Ascending aorta (tissue), 2 donors: ENCODE measurements around the gene BAD. TPM values are rescaled to one million over a fixed set of nuclear protein-coding genes. Genes with fewer than 3 reads are reported as not detected.

ENCODE experiments used
- DNase-seq, 2 donors: peaks; one replicate each; pipeline ENCODE4 v3.0.0-alpha.2; 2019; ENCODE audit warnings: low spot score in 2 of 2
- H3K27ac ChIP-seq, 2 donors: fragments of 200-600 bp; sonication (generic); one replicate each; pipeline ENCODE4 v1.5.1; 2016 to 2017; ENCODE audit warnings: mild to moderate bottlenecking in 1 of 2
- H3K27me3 ChIP-seq: fragments of 200-600 bp; sonication (generic); one replicate; pipeline ENCODE4 v1.5.1; 2017
- H3K36me3 ChIP-seq, 2 donors: fragments of 200-600 bp; sonication (generic); one replicate each; pipeline ENCODE4 v1.5.1; 2016
- H3K4me1 ChIP-seq, 2 donors: fragments of 200-600 bp; sonication (generic); one replicate each; pipeline ENCODE4 v1.5.1; 2016 to 2017; ENCODE audit warnings: mild to moderate bottlenecking in 1 of 2
- H3K4me3 ChIP-seq, 2 donors: fragments of 200-600 bp; sonication (generic); one replicate each; pipeline ENCODE4 v1.5.1; 2016 to 2017; ENCODE audit warnings: mild to moderate bottlenecking in 1 of 2
- H3K9me3 ChIP-seq, 2 donors: fragments of 200-600 bp; sonication (generic); one replicate each; pipeline ENCODE4 v1.5.1; 2016
- intact Hi-C: fragments of 100-400 bp; cut with DNase I; formaldehyde crosslinking; loops from one replicate; pipeline ENCODE4 v1.15.1; 2023
- total RNA-seq: library from RNA; depleted of rRNA; stranded (reverse); fragments of >200 nt; gene quantifications from one replicate; pipeline ENCODE4 v1.1.0, GENCODE V29; 2016
- TF ChIP-seq, protein P1 (sequence below), 3 experiments: fragments of 200-600 bp in 2 of 3; fragments of 450-650 bp in 1 of 3; sonication (generic) in 2 of 3; IDR thresholded peaks; one replicate each; pipeline ENCODE4 v1.5.1; 2016 to 2019; ENCODE audit warnings: antibody characterized with exemption in 3 of 3, mild to moderate bottlenecking in 1 of 3, moderate library complexity in 1 of 3

Gene BAD
- total RNA-seq, 1 donor from 2014 or later = 175 TPM

DNA sequence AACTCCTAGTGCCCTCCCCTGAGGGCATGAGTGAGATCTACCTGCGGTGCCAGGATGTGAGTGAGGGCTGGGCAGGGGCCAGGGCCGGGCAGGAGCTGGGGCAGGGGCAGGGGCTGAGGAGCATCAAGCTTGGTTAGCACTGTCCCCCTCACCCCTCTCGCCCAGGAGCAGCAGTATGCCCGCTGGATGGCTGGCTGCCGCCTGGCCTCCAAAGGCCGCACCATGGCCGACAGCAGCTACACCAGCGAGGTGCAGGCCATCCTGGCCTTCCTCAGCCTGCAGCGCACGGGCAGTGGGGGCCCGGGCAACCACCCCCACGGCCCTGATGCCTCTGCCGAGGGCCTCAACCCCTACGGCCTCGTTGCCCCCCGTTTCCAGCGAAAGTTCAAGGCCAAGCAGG, 64.2 kb downstream of the BAD start:
- no peak for DNase-seq
- intact Hi-C loops = no loop called here
- Histone ChIP-seq H3K4me1 (peaks cover 2 to 6% of the 10 kb centered on the region in 2 donors), H3K9me3 (no peaks in the 10 kb centered on the region), H3K27ac (no peak overlapping the region), H3K36me3 (peaks cover 7 to 13% of the 10 kb centered on the region in 2 donors), H3K27me3 (no peaks in the 10 kb centered on the region), H3K4me3 (no peak overlapping the region)
- TF ChIP-seq, protein P1, sequence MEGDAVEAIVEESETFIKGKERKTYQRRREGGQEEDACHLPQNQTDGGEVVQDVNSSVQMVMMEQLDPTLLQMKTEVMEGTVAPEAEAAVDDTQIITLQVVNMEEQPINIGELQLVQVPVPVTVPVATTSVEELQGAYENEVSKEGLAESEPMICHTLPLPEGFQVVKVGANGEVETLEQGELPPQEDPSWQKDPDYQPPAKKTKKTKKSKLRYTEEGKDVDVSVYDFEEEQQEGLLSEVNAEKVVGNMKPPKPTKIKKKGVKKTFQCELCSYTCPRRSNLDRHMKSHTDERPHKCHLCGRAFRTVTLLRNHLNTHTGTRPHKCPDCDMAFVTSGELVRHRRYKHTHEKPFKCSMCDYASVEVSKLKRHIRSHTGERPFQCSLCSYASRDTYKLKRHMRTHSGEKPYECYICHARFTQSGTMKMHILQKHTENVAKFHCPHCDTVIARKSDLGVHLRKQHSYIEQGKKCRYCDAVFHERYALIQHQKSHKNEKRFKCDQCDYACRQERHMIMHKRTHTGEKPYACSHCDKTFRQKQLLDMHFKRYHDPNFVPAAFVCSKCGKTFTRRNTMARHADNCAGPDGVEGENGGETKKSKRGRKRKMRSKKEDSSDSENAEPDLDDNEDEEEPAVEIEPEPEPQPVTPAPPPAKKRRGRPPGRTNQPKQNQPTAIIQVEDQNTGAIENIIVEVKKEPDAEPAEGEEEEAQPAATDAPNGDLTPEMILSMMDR (IDR thresholded peaks at IDR 0.05) = no peak

Other genes starting within 250 kb of the BAD start
- 10.3 TPM for gene FLRT1, start 248.7 kb downstream of the BAD start, total RNA-seq
- 26.5 TPM for gene MACROD1, start 118.6 kb downstream of the BAD start, total RNA-seq
- gene STIP1, start 98.5 kb downstream of the BAD start, total RNA-seq = 77.7 TPM
- 55.2 TPM for gene FERMT3, start 77.9 kb downstream of the BAD start, total RNA-seq
- gene TRPT1, start 58.5 kb downstream of the BAD start, total RNA-seq = 224 TPM
- gene NUDT22, start 58.4 kb downstream of the BAD start, total RNA-seq = 158 TPM
- 43.1 TPM for gene DNAJC4, start 54.1 kb downstream of the BAD start, total RNA-seq
- 188 TPM for gene VEGFB, start 50.1 kb downstream of the BAD start, total RNA-seq
- gene FKBP2, start 43.6 kb downstream of the BAD start, total RNA-seq = 17.7 TPM
- gene PPP1R14B, start 37.7 kb downstream of the BAD start, total RNA-seq = 85.7 TPM
- gene PLCB3, start 33.1 kb downstream of the BAD start, total RNA-seq = 54.0 TPM
- 3.9 TPM for gene GPR137, start 1.2 kb upstream of the BAD start, total RNA-seq
- not detected for gene KCNK4, start 6.6 kb upstream of the BAD start, total RNA-seq
- gene CATSPERZ, start 15.7 kb upstream of the BAD start, total RNA-seq = not detected
- gene ESRRA, start 20.9 kb upstream of the BAD start, total RNA-seq = 53.4 TPM
- gene TRMT112, start 32.9 kb upstream of the BAD start, total RNA-seq = 384 TPM
- 153 TPM for gene PRDX5, start 33.5 kb upstream of the BAD start, total RNA-seq
- gene CCDC88B, start 55.5 kb upstream of the BAD start, total RNA-seq = 5.1 TPM
- gene RPS6KA4, start 74.5 kb upstream of the BAD start, total RNA-seq = 81.5 TPM